Stimulated activated CD4-positive, alpha-beta T cell treated with anti-CD3 and anti-CD28 coated beads, Interleukin-2, amount 100 ng/mL, for 24 hours (primary cell): ENCODE results near the gene KRTAP6-3.

ENCODE experiments used
- DNase-seq, 2 donors: peaks; one replicate each; pipeline ENCODE4 v3.0.0-alpha.2; 2020

KRTAP6-3 gene

GRCh38 chr21:30628109-30628508 lies 35.9 kb downstream of the KRTAP6-3 start:
- no peak for DNase-seq

DNA sequence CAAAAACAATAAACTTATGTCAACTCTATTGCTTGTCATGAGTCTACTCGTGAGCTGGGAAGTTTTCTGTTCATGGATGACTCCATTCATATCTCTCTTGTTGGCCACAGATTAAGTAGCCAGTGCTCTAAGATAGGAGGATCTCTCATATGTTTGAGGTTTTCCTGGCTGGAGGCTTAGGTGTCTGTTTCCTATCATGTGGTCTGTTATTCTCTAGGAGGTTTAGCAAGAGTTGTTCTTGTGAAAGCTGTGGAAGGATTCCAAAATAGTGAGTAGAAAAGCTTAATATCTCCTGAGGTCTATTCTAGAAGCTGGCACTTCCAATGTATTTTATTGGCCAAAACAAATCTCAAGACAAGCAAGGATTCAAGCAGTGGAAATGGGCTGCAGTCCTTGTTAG lies 37.0 kb downstream of the KRTAP6-3 start:
- no peak for DNase-seq

DNA sequence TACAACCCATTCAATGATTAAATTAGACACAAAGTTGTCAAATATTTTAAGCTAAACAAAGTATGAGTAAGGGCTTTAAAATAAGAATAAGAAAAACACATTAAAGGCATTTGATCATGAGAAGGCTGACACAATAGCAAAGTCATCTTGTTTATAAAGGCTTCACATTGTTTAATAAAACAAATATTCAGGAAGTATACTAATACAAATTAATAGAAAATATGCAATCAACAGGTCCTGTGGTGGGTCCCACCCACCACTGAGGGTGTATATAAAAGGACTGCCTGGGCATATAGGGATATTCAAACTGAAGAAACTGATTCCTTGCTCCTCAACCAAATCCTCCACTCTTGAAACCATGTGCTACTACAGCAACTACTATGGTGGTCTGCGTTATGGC lies 42.7 kb downstream of the KRTAP6-3 start, which contains the start of gene KRTAP20-2:
TSS of gene KRTAP20-2 (plus strand) at position 301 of the 400 bp plus-strand sequence. CDS start at position 359, 58 bp downstream.
- DNase-seq = no peak

DNA sequence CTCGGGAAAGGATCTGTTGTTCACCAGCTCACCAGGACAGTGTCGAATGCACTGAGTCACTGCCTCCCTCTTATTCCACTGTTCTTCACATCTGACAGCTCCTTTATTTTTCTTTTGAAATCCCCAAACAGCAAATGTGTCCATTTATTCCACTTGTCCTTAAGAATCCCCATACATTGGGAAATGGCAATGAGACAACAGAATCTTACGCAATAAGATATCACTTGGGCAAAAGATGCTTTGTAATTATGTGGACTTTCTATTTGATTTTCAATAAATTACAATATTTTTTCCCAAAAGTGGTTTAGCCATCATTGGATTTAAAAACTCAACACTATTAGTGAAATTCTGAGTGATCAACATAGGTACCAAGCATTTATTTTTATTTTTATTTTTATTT lies 46.4 kb downstream of the KRTAP6-3 start:
- no peak for DNase-seq

GRCh38 chr21:30642564-30642963 lies 50.3 kb downstream of the KRTAP6-3 start, which contains the start of gene KRTAP20-3:
Gene KRTAP20-3 (plus strand): TSS chr21:30642864.
- no peak for DNase-seq
